NB4 (cell line): ENCODE measurements around the gene PCSK5.

Source experiments
- CTCF ChIP-seq: IDR thresholded peaks from one replicate; pipeline ENCODE4 v1.5.1; 2012; ENCODE audit warnings: low read depth, low read length
- POLR2A ChIP-seq: IDR thresholded peaks from 2 replicates; pipeline ENCODE4 v1.6.1; 2011; ENCODE audit warnings: mild to moderate bottlenecking; ENCODE audit not compliant: insufficient read length; ENCODE audit errors: extremely low read depth

GRCh38 chr9:76045221-76045620, 154.7 kb downstream of the PCSK5 start:
- no peak for TF ChIP-seq CTCF
- no peak for TF ChIP-seq POLR2A
